Posterior cingulate gyrus (tissue), 11 donors: ENCODE measurements around the gene TSPO.

Source experiments
- DNase-seq, 10 donors: peaks; one replicate each; pipeline versions ENCODE4 v3.0.0 to v3.0.0-alpha.2; 2020 to 2021; ENCODE audit warnings: mixed read lengths in 3 of 10
- intact Hi-C: fragments of 100-400 bp; cut with DNase I; formaldehyde crosslinking; loops from one replicate; pipeline ENCODE4 v1.15.1; 2023

The TSPO gene

DNA sequence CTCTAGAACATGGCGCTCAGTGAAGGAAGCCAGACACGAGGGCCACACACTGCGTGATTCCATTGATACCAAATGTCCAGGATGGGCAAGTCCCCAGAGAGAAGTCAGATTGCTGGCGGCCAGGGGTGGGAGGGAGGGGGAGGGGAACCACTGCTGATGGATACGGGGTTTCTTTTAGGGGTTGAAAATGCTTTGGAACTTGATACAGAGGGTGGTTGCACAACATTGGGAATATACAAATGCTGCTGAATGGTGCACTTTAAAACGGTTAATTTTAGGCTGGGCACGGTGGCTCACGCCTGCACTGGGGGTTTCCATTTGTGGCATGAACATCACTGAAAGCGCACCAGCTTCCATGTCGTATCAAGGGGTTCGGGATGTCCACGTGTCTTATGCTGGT, 5.1 kb downstream of the TSPO start:
- DNase-seq = no peak
- intact Hi-C loops = no loop called here

DNA sequence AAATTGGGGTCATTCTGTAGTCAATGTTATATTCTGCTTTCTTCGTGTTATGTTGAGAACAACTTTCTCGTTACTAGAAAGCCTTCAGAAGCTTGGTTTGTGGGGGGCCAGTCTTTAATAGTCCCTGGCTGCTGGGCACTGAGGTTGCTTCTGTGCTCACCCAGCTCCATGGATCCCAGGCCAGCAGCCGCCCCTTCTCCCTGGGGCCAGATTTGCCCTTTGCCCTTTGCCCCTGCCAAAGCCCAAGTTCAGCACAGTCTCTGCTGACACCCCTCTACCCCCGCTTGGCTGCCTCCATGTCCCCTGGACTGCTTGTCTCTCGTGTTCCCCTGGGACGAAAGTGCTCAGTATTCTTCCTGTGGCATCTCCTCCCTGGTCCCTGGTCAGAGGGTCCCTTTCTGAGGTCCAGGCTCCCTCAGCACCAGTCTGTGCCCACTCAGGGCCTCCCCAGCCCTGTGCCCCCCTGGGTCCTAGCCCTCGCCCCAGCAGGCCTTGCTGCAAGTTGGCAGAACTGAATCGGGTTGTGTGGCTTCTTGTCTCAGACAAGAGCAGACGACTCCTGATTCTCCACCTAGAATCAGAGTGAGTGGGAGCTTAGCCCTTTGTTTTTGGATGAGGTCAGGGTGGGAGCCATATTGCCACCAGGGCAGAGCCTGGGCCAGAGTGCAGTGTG, 6.7 kb downstream of the TSPO start:
- intact Hi-C loops = no loop called here
- no peak for DNase-seq

DNA sequence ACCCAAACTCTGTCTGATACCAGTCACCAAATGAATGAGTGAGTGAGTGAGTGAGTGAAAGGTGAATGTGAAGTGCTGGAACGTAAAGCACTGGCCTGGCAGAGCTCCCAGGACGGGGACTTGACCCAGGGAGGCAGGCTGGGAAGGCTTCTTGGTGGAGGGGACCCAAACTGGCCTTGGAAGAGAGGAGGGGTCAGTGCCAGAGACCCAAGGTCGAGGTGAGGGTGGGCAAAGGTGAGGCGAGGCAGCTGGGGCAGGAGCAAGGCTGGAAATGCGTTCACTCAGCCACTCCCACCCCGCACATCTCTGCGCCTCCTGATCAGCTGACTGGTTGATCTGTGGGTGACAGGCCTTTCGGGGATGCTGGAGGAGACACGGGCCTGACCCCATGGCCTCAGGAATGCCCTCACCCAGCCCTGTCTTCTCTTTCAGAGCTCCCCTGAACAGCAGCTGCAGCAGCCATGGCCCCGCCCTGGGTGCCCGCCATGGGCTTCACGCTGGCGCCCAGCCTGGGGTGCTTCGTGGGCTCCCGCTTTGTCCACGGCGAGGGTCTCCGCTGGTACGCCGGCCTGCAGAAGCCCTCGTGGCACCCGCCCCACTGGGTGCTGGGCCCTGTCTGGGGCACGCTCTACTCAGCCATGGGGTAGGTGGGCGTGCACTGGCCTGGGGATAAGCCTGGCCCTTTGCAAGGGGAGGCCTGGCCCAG, 7.6 kb downstream of the TSPO start:
- DNase-seq = no peak
- intact Hi-C loops = no loop called here

DNA sequence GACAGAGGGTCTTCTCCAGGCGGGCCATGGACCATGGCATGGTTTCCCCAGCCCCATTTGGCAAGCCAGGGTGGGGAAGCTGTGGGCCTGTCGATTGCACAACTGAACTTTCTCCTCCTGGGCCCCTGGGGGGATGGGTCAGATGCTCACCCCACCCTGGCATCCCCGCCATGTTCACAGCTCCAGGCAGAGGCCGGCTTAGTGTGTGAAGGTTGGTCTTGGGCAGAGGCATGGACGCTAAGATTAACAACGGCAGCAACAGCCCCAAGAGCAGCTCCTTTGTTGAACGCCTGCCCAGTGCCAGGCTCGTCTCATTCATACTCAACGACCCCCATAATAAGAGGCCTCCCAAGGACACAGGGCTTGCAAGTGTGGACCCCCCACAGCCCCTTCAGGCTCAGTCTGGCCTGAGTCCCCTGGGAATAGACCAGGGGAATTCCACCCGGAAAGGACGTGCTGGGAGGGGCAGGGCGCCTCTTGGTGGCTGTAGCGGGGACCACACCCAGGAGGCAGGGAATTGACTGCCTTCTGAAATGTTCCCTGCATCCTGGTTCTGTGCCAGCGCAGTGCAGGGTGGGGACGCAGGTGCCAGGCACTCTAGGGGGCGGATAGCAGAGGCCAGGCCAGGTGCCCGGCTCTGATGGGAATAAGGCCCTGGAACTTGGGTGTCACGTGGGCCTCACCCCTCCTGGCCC, 8.3 kb downstream of the TSPO start:
- no peak for DNase-seq
- intact Hi-C loops = no loop called here

DNA sequence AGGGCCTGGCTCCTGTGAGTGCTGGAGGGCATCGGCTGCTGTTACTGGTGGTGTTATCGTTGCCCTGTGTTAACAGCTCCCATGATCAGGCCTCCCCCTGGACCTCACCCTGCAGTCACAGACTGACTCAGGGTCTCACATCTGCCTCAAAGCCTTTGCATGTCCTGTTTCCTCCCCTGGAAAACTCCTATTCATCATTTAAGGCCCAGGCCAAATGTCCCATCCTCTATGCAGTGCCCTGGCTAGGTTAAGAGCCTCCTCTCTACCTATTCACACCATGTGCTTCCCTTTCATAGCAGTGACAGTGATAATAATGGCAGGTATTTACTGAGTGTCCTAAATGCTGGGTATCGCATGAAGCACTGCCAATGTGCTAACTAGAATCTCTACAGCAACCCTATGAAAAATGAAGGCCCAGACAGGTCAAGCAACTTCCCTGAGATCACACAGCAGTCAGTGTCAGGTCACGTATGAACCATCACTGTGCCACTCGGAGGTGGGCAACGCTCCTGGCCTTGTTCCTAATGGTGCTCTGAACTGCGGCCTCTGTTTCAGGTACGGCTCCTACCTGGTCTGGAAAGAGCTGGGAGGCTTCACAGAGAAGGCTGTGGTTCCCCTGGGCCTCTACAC, 9.3 kb downstream of the TSPO start:
- intact Hi-C loops = no loop called here
- DNase-seq = no peak

DNA sequence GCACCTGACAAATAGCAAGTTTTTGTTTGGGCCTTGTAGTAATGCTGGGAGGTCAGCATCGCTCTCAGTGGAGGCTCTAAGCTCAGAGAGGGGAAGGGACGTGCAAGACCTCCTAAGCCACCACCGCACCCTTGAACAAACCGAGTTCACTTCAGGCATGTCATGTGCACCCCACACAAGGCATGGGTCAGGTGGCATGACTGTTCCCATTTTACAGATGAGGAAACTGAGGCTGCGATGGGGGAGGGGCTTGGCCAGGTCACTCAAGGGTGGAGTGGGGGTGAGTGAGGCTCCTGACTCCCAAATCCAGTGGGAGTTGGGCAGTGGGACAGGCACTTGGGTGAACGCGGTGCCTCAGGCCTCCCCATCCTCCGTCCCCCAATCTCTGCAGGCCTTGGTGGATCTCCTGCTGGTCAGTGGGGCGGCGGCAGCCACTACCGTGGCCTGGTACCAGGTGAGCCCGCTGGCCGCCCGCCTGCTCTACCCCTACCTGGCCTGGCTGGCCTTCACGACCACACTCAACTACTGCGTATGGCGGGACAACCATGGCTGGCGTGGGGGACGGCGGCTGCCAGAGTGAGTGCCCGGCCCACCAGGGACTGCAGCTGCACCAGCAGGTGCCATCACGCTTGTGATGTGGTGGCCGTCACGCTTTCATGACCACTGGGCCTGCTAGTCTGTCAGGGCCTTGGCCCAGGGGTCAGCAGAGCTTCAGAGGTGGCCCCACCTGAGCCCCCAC, 11.2 kb downstream of the TSPO start:
- intact Hi-C loops = no loop called here
- no peak for DNase-seq

DNA sequence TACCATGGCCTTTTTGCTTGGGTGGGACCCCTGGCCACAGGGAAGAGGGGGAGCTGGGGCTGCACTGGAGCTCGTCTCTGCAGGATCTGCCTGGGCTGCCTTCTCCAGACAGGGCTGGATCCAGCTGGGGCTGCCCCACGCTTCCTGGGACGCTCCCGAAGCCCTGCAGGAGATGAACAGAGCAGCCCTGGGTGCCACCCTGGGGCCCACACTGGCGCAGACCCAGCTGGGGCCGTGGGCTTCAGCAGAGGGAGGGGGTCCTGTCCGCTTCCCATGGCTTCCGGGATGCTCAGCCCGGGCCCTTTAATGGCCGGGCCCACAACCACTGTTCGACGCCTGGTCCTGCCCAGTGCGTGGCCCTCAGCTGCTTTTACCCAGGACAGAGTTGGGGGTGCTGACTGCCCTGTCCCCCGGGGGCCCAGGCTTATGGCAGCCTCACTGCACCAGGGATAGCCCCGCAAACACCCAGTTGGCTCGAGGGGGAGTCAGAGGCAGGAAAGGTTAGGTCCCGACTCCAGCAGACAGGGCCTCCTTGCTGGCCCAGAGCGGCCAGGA, 12.0 kb downstream of the TSPO start:
- intact Hi-C loops = no loop called here

DNA sequence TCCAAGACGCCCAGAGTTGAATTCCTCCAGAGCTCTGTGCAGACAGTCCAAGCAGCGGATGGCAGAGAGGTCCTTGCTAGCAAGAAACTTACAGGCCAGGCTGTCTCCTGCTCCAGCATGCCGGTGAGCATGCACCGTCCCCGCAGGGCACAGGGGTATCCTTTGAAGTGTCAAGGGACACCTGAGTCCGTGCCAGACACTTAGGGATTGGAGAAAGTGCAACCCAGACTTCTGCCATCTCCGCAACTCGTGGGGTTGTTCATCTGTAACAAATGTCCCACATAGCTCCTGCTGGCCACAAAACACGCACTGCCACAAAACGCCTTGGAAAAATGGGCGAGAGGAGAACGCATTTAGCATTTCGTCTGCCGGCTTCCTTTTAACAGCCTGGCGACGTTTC, 13.3 kb downstream of the TSPO start:
- intact Hi-C loops = no loop called here
- no peak for DNase-seq

More for the DNA sequence above, 12.0 kb downstream of the TSPO start:
- DNase-seq = no peak

DNA sequence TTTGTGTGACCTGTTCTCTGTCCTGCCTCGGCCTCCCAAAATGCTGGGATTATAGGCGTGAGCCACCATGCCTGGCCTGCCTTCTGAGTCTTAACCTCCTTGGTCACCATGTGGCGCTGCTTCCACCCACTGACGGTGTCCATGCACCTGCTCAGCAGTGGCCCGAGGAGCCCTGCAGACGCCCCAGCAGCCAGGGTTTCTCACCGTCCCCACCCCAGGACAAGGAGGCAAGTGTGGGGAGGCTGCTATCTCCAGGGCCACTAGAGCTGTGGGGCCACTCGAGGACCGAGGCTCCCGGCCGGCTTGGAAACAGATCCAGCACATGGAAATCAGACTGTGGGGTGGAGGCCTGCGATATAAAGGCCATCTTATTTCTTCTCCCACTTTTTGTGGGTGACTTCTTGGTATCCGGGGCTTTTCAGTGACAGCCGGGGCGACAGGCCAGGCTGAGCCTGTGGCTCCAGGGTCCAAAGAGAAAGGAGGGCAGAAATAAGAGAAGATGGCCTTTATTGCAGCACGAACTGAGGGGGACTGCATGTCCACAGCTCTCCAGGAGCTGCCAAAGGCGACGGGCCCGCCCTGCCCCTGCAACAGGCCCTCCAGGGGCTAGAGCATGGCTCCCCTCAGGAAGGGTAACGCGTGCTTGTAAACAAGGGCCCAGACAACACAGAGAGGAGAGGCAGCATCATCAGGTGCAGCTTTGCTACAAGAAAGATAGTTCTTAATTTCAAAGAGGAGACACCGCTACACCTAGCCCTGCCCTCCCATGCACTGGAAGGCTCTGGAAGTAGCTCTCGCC, 15.0 kb downstream of the TSPO start:
- intact Hi-C loops = no loop called here
- no peak for DNase-seq

DNA sequence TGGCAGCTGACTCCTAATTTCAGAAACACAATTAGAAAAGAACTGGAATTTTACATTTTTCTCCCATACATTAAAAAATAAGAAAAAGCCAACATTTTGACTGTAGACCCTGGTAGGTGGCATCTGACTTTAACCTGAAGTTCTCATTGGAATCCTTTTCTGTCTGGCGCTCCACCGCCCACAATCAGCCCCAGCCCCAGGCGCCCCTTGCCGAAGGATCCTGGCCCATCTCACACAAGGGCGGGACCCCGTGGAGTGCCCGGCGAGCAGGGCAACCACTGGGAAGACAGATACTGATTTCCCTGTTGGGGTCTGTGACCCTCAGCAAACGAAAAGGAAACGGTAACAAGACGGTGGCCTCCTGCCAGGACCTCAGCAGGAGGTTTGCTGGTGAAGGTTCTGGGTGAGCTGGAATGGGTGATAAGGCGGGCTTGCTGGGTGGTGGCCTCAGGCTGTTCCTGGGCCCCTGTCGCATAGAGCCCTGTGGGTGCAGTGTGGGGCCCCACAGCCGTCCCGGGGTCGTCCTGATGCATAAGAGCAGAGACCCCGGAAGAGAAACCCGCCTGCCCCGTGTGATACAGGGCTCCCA, 15.7 kb downstream of the TSPO start:
- DNase-seq = no peak
- intact Hi-C loops = no loop called here

DNA sequence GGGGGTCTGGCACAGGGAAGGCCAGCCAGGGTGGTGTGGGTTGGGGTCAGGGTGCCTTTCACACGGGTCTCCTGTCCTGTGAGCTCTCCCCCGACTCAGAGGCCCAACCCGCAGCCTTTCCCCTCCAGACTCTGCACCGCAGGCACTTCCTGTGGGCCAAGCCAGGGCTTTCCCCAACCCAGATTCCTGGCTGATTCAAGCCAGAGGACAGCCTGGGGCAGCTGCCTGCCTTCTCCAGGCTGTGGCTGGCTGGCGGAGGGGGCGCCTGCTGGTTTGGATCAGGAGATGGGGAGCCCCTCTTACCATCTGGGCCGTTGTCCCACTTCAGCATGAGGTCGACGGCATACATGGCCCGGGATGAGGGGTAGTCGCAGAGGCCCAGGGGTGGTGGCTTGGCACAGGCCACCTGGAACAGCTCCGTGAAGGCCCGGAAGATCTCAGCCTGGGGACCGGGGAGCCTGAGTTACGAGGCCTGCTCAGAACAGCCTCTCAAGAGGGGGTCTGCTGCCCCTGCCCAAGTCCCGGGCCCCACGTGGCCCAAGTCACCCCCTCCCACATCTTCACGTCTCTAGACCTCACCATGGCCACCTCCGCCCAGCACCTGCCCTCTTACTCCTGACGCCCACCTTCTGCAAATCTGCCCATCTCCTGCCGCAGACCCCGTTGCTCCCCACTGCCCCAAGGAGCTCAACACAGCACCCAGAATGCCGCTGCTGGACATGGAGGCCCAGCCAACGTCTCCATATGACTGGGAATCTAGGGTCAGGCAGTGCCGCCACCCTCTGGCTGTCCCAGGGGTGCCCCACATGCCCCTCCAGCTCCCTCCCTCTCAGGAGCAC, 17.3 kb downstream of the TSPO start:
- intact Hi-C loops = no loop called here
- DNase-seq = no peak

DNA sequence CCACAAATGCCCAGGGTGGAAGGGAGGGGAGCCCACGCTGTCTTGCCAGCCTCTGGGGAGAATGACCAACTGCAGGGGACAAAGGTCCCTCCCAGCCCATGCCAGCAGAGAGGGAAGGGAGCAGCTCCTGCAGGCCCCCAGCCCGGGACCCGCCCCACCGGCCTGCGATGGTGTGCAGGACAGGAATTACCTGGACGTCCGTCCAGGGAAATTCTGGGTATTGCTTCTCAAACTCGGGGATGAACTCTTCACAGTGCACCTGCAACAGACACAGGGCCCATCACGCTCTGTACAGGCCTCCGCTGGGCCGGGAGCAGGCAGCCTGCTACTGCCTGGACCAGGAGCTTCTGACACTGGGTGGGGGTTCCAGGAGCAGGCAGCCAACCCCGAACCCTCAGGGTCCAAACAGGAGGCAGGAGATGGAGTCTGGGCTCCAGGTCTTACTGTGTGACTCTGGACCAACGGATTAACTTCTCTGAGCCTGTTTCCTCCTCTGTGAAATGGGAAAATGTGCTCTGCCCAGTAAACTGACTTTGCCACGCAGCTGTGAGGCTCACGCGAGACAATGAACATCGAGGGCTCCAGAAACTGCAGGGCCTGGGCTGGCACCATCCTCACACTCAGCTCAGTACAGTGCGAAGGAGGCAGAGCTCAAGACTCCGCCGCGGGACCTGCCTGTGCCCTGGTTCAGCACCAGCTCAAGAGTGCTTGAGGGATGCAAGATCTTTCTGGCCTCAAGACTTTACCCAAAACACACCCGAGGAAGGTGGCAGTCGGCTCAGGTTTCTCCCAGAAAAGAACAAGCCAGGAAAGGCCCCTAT, 18.2 kb downstream of the TSPO start:
- no peak for DNase-seq
- intact Hi-C loops = no loop called here

DNA sequence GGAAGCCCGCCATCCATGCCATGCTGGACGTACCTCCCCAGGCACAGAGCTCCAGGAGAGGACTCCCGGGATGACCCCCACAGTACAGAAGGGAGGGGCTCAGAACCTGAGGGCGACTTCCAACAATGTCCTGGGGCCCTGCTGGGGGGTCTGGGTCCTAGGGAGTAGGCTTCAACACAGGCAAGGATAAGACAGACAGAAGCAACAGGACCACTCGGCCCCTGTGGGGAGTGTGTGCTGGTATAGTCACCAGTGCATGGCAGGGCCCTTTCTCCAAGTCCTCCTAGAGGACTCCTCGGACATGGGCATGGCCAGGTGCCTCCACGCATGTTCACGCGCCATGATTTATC, 18.7 kb downstream of the TSPO start:
- peak in 1 of 10 donors; percentile 64 for DNase-seq
- intact Hi-C loops = no loop called here

DNA sequence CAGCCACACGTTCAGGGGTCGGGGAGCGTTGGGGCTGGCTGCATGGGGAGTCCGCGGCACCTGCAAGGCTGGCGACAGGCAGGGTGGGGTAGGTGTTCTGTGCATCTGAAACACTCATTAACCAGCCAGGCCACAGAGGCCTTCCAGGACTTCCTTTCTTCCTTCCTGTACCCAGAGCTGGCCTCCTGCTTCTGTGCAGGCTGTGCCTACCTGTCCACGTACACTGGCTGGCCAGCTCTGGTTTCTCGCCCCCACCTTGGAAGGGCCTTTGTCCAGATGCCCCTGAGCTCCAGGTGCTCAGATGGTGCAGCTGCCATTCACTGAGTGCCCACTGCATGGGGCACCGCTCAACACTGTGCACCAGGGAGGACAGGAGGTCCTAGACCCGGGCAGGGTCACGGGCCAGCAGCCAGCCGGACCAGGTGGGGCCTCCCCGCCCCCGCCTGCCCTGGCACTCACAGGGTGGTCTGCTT, 19.7 kb downstream of the TSPO start:
- DNase-seq = peak in 1 of 10 donors; percentile 45
- intact Hi-C loops = no loop called here

DNA sequence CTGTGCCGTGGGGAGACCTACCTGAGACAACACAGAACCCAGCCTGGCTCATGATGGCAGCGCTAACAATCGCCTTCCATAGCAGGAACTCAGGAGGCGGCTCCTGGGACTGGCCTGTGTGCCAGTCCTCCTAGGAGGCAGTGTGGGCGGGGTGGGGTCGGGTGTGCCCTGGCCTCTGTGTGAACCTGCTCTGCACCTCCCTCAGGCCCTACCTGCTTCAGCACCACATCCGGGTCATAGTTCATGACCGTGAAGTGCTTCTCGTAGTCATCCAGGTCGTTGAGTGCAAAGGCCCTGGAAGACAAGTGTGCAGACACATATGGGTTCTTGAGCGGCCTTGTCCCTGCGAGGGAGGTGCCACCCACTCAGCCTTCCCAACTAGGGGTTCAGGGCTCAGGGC, 20.2 kb downstream of the TSPO start:
- peak in 1 of 10 donors; percentile 63 for DNase-seq
- intact Hi-C loops = no loop called here

DNA sequence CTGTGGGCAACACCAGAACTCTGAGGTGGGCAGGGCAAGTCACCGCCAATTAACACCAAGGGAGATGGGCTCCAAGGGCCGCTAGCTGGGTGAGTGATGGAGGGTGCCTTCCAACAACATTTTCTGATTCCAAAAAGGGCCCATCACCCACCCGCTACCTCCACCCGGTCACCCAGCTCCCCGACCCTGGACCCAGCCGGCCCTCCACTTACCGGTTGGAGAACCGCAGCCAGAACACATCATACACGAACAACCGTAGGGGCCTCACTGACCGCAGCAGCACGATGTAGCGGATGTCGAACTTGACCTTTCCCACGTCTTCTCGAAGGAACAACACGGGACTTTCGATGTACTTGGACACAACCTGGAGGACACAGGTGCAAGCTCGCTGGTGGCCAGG, 20.8 kb downstream of the TSPO start:
- DNase-seq = peak in 1 of 10 donors; percentile 70
- intact Hi-C loops = no loop called here

DNA sequence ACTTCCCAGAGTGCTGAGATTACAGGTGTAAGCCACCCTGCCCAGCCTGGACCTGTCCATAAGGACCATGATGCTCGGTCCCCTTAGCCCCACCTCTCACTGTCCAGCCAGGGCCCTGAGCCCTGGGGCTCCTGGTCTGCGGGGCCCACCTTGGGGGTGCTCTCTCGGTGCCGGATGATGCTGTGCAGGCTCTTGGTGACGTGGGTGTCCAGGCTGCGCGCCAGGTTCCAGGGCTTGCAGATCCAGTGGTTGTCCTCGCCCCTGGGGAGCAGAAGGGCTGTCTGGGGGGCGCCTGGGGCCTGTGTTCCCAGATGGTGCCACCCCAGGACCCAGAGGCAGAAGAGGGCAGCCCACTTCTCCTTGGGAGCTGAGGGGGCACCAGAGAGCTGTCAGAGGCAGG, 22.2 kb downstream of the TSPO start:
- intact Hi-C loops = no loop called here
- peak in 1 of 10 donors; percentile 79 for DNase-seq
